Keratinocyte (primary cell): ENCODE results near the gene KCNQ1OT1.

Experiments used
- EZH2 ChIP-seq: IDR thresholded peaks from one replicate; pipeline ENCODE4 v1.6.1; 2012; ENCODE audit warnings: inconsistent platforms, mild to moderate bottlenecking, low read length, moderate library complexity
- TF ChIP-seq, protein P1 (sequence below), 3 experiments: IDR thresholded peaks in 1 of 3; conservative IDR thresholded peaks in 1 of 3; optimal IDR thresholded peaks in 1 of 3; 2 replicates in 2 of 3; 3 replicates in 1 of 3; pipeline versions ENCODE3 to v1.5.1; 2011; ENCODE audit warnings: low read length in 3 of 3, mild to moderate bottlenecking in 3 of 3, moderate library complexity in 2 of 3, control low read depth in 1 of 3, inconsistent platforms in 1 of 3; ENCODE audit not compliant: insufficient read depth in 2 of 3; ENCODE audit errors: extremely low read depth in 1 of 3

DNA sequence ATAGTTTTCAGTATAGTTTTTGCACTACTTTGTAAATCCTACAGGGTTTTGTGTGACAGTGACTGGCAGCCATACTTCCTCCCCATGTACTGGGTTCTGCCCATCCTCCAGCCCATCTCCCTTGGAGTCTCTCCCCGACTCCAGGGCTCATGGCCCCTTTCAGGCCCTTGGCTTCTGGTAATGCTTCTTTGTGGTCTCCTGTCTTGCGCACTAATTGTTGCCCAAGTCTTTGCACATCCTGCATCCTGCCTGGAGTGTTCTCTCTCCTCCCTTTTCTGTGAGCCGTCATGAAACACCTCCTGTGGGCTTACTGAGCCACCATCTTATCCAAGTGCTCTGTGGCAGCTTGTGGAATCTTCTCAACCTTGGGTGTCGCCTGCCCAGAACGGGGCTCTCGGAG lies 11.4 kb upstream of the KCNQ1OT1 start:
- TF ChIP-seq, protein P1, sequence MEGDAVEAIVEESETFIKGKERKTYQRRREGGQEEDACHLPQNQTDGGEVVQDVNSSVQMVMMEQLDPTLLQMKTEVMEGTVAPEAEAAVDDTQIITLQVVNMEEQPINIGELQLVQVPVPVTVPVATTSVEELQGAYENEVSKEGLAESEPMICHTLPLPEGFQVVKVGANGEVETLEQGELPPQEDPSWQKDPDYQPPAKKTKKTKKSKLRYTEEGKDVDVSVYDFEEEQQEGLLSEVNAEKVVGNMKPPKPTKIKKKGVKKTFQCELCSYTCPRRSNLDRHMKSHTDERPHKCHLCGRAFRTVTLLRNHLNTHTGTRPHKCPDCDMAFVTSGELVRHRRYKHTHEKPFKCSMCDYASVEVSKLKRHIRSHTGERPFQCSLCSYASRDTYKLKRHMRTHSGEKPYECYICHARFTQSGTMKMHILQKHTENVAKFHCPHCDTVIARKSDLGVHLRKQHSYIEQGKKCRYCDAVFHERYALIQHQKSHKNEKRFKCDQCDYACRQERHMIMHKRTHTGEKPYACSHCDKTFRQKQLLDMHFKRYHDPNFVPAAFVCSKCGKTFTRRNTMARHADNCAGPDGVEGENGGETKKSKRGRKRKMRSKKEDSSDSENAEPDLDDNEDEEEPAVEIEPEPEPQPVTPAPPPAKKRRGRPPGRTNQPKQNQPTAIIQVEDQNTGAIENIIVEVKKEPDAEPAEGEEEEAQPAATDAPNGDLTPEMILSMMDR (optimal IDR thresholded peaks at IDR 0.05 in 1 of 3, IDR thresholded peaks at IDR 0.05 in 1 of 3, conservative IDR thresholded peaks at IDR 0.05 in 1 of 3; ENCODE audit: extremely low read depth in 1 of 3, insufficient read depth in 2 of 3, low read length in 3 of 3), result no peak
- no peak for TF ChIP-seq EZH2
